IPS-18c (cell line): ENCODE measurements around the gene CYP27A1.

Experiments
- H3K4me3 ChIP-seq: 2 replicates; pipeline ENCODE4 v1.7.0; 2013; ENCODE audit warnings: low read depth, mild to moderate bottlenecking, low read length, moderate library complexity; ENCODE audit not compliant: insufficient read depth
- H3K9me3 ChIP-seq: one replicate; pipeline ENCODE4 v1.6.1; 2013; ENCODE audit warnings: mild to moderate bottlenecking, low read length, moderate library complexity; ENCODE audit not compliant: control insufficient read depth, insufficient read depth

Gene CYP27A1

GRCh38 chr2:218858671-218859555 is 77.0 kb downstream of the CYP27A1 start:
- Histone ChIP-seq H3K4me3 (peak overlapping the region; percentile 44; the same call in 1 of the 2 replicates), H3K9me3 (peaks cover 3% of the 10 kb centered on the region)

GRCh38 chr2:218859556-218859987 is 77.6 kb downstream of the CYP27A1 start, which contains the start of gene WNT6:
Gene WNT6 (plus strand): TSS chr2:218859805. CDS start chr2:218860038, 233 bp downstream.
- Histone ChIP-seq H3K9me3 (peaks cover 3% of the 10 kb centered on the region), H3K4me3 (peak within 1 kb of the TSS; percentile 44)

- peaks cover 3% of the 10 kb centered on the region for H3K9me3 ChIP-seq
These were observed 78.3 kb downstream of the CYP27A1 start for GRCh38 chr2:218859988-218860831.

GRCh38 chr2:218860950-218861381 is 79.0 kb downstream of the CYP27A1 start:
- Histone ChIP-seq H3K9me3 (peaks cover 3% of the 10 kb centered on the region), H3K4me3 (no peak overlapping the region; the same call in 1 of the 2 replicates)

More at GRCh38 chr2:218859988-218860831, 78.3 kb downstream of the CYP27A1 start:
- peak overlapping the region; percentile 16 for H3K4me3 ChIP-seq

- Histone ChIP-seq H3K9me3 (peaks cover 3% of the 10 kb centered on the region), H3K4me3 (no peak overlapping the region)
These were observed 79.8 kb downstream of the CYP27A1 start for GRCh38 chr2:218861645-218862318.

- H3K9me3 ChIP-seq: no peaks in the 10 kb centered on the region
- no peak overlapping the region for H3K4me3 ChIP-seq
These were observed 81.1 kb downstream of the CYP27A1 start for GRCh38 chr2:218863021-218863520.
